ENCODE results near the gene TUT1. TPM values are rescaled to one million over a fixed set of nuclear protein-coding genes. Genes with fewer than 3 reads are reported as not detected.

TUT1 gene
- total and polyA plus RNA-seq, 7 experiments from 2014 or later = 20.2 to 54.6 (median 35.4) TPM

DNA sequence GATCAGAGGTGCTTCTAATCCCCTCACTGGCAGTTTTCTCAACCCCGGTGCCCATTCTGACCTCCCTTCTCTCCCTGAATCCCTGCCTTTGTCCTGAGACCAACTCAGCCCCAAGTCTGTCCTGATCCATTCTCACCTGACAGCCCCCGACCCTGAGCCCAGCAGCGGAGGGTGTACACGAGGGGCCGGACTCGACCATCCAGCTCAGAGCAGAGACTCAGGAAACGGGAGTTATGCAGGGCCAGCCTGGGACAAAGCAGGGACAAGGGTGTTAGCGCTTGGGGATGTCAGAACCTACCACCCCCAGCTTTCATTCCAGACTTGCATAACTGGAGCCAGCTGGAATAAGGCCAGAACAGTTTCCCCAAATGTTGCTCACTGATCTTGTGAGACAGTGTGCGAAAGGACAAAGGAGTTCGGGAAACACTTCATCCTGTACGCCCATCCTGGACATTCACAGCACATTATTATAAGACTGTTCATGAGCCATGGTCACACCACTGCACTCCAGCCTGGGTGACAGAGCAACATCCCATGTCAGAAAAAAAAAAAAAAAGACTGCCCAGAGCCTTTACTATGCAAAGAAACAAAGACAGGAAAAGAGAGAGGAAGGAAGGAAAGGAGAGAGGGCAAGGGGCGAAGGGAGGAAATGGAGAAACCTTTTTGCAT, 14.1 kb downstream of the TUT1 start:
- POLR2A ChIA-PET = interaction anchor here (0.6 to 8.1 kb wide), 5 partner anchors 15 to 135 kb away, joined by 3 to 92 read pairs (median 3); partner anchors contain the start of genes C11orf98, CSKMT and TUT1
- Histone ChIP-seq H3K36me3 (ENCODE audit: control insufficient read depth in 2 of 3, insufficient read depth in 3 of 3, low read length in 3 of 3) (peaks cover 0 to 65% (median 7%) of the 10 kb centered on the region in 3 experiments), H3K27ac (ENCODE audit: low read depth, low read length) (no peak overlapping the region), H3K27me3 (ENCODE audit: control insufficient read depth in 2 of 2, insufficient read depth in 2 of 2, low read length in 2 of 2) (no peaks in the 10 kb centered on the region), H3K9me3 (ENCODE audit: control insufficient read depth in 2 of 3, low read length in 3 of 3) (no peaks in the 10 kb centered on the region), H3K4me3 (ENCODE audit: low read length) (no peak overlapping the region), H3K4me1 (ENCODE audit: control insufficient read depth in 2 of 2, insufficient read depth in 2 of 2, low read length in 2 of 2) (peaks cover 7 to 8% of the 10 kb centered on the region in 2 donors)
- peaks cover 0 to 2% (median 0%) of the 10 kb centered on the region in 11 donors for H3K9me3 Mint-ChIP-seq
- DNase-seq (no peak), ATAC-seq (no peak)
- intact Hi-C loops (cut with micrococcal nuclease) = no loop called here
- peaks cover 21 to 37% (median 29%) of the 10 kb centered on the region in 7 donors for H3K4me1 Mint-ChIP-seq
- H3K27me3 Mint-ChIP-seq = no peaks in the 10 kb centered on the region
- CTCF ChIA-PET = interaction anchor here (1.4 kb wide), 1 partner anchor 13 kb away, joined by 3 read pairs; no protein-coding TSS in a partner anchor
- H3K27ac Mint-ChIP-seq = peak overlapping the region in 2 of 9 donors; percentile 17 to 68
- H3K4me3 Mint-ChIP-seq = peak overlapping the region in 1 of 10 donors; percentile 26
- peaks cover 1 to 24% (median 17%) of the 10 kb centered on the region in 5 donors for H3K36me3 Mint-ChIP-seq

DNA sequence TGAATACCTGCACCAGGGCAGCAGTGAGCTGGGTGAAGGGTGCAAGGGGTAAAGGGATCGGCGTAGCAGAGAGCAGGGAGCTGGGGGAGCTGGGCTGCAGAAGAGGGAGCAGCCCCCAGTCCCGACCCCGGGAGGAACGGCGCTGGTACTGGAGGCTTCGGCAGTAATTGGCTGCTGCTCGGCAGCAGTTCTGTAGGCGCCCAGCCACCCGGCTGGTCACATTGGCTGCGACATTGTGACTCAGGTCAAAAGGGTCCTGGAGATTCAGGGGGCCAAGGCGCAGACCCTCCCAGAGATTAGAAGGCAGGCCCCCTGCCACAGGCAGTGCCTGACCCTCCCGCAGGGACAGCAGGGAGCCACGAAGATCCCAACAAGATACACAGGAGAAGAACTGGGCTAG, 15.5 kb downstream of the TUT1 start:
- ATAC-seq (no peak), DNase-seq (no peak)
- H3K27me3 Mint-ChIP-seq = no peaks in the 10 kb centered on the region
- H3K36me3 ChIP-seq (ENCODE audit: control insufficient read depth in 2 of 3, insufficient read depth in 3 of 3, low read length in 3 of 3) = peaks cover 0 to 68% (median 2%) of the 10 kb centered on the region in 3 experiments
- no peaks in the 10 kb centered on the region for H3K27me3 ChIP-seq (ENCODE audit: control insufficient read depth in 2 of 2, insufficient read depth in 2 of 2, low read length in 2 of 2)
- no peak overlapping the region for H3K4me3 ChIP-seq (ENCODE audit: low read length)
- H3K9me3 Mint-ChIP-seq = peaks cover 0 to 2% (median 0%) of the 10 kb centered on the region in 11 donors
- intact Hi-C loops (cut with micrococcal nuclease) = no loop called here
- peak overlapping the region in 8 of 10 donors; percentile 66 to 100 (median 94) for H3K4me3 Mint-ChIP-seq
- H3K36me3 Mint-ChIP-seq = peaks cover 15 to 30% (median 24%) of the 10 kb centered on the region in 5 donors
- H3K4me1 ChIP-seq (ENCODE audit: control insufficient read depth in 2 of 2, insufficient read depth in 2 of 2, low read length in 2 of 2) = peaks cover 8 to 11% of the 10 kb centered on the region in 2 donors
- CTCF ChIA-PET = no interaction called here
- H3K9me3 ChIP-seq (ENCODE audit: control insufficient read depth in 2 of 3, low read length in 3 of 3) = no peaks in the 10 kb centered on the region
- H3K27ac ChIP-seq (ENCODE audit: low read depth, low read length) = no peak overlapping the region
- POLR2A ChIA-PET = interaction anchor here (7.5 to 8.1 kb wide), 2 partner anchors 17 to 20 kb away, joined by 92 read pairs; partner anchors contain the start of gene TUT1
- H3K27ac Mint-ChIP-seq = peak overlapping the region in 6 of 9 donors; percentile 59 to 95 (median 81)
- peaks cover 34 to 47% (median 39%) of the 10 kb centered on the region in 7 donors for H3K4me1 Mint-ChIP-seq

DNA sequence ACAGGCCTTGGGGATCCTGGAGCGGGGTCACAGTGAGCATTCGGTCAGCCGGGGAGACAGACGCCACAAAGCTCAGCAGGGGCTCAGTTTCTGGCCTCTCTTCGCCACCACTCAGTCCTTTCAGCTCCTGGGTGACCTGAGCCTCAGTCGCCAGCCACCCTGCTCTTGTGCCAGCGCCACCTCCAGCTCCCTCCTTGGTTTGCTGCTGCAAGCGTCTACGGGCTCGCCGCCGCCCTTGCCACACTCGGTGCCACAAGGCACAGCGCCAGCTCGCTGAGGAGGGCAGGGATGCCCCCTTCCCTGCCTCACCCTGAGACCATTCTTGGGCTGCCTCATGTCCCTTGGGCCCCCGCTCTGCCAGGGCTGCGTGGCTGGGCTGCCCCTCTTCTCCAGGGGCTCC, 16.2 kb downstream of the TUT1 start:
- peaks cover 8 to 11% of the 10 kb centered on the region in 2 donors for H3K4me1 ChIP-seq (ENCODE audit: control insufficient read depth in 2 of 2, insufficient read depth in 2 of 2, low read length in 2 of 2)
- H3K4me3 Mint-ChIP-seq = peak overlapping the region; percentile 94 to 100 (median 97)
- peak overlapping the region; percentile 83 for H3K27ac ChIP-seq (ENCODE audit: low read depth, low read length)
- peaks cover 0 to 71% (median 0%) of the 10 kb centered on the region in 3 experiments for H3K36me3 ChIP-seq (ENCODE audit: control insufficient read depth in 2 of 3, insufficient read depth in 3 of 3, low read length in 3 of 3)
- peaks cover 16 to 33% (median 27%) of the 10 kb centered on the region in 5 donors for H3K36me3 Mint-ChIP-seq
- H3K27ac Mint-ChIP-seq = peak overlapping the region; percentile 81 to 98 (median 95)
- no peaks in the 10 kb centered on the region for H3K9me3 ChIP-seq (ENCODE audit: control insufficient read depth in 2 of 3, low read length in 3 of 3)
- intact Hi-C loops (cut with micrococcal nuclease) = no loop called here
- H3K4me1 Mint-ChIP-seq = peaks cover 37 to 54% (median 40%) of the 10 kb centered on the region in 7 donors
- H3K27me3 Mint-ChIP-seq = no peaks in the 10 kb centered on the region
- no peaks in the 10 kb centered on the region for H3K27me3 ChIP-seq (ENCODE audit: control insufficient read depth in 2 of 2, insufficient read depth in 2 of 2, low read length in 2 of 2)
- H3K9me3 Mint-ChIP-seq = peaks cover 0 to 2% (median 0%) of the 10 kb centered on the region in 11 donors
- no peak overlapping the region for H3K4me3 ChIP-seq (ENCODE audit: low read length)
- ChIA-PET CTCF (interaction anchor here (0.5 to 2.1 kb wide), 4 partner anchors 13 to 177 kb away, joined by 3 to 12 read pairs (median 4); partner anchors contain the start of genes HNRNPUL2 and TUT1), POLR2A (interaction anchor here (0.9 to 8.1 kb wide), 9 partner anchors 10 to 94 kb away, joined by 3 to 92 read pairs (median 7); partner anchors contain the start of genes AHNAK, MTA2 and TUT1)
- no peak for ATAC-seq
- no peak for DNase-seq

DNA sequence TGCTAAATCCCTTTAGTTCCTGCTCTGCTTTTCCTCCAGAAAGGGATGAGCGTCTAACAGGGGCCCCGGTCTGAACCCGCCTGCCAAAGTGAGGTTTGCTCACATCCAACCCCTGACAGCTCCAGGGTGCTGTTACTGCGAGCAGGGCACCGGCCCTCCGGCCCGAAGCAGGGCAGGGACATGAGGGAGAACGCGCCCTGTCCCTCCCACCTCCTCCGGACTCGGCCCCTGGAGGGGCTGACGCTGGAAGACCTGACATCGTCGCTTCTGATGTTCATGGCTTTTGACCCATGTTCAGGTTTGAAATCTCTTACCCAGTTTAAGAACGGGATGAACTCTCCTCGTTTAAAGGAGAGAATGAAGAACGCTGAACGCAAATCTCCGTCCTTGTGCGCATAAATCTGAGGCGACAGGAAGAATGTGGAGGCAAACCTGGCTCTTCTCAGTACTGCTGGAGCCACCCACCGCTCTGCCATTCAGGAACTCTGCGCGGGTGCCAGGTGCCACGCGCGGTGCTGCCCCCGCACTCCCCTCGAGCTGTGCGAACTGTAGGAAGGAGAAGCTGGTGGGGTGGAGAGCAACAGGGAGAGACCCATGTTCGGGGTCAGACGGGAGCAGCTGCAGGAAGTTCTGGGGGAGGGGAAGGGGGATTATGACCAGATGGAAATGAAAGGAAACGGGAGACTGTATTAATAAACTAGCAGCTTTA, 16.8 kb downstream of the TUT1 start:
- H3K4me3 Mint-ChIP-seq = peak overlapping the region; percentile 94 to 100 (median 97)
- Histone ChIP-seq H3K4me3 (ENCODE audit: low read length) (peak overlapping the region; percentile 79), H3K36me3 (ENCODE audit: control insufficient read depth in 2 of 3, insufficient read depth in 3 of 3, low read length in 3 of 3) (peaks cover 0 to 73% (median 0%) of the 10 kb centered on the region in 3 experiments), H3K27ac (ENCODE audit: low read depth, low read length) (peak overlapping the region; percentile 83), H3K27me3 (ENCODE audit: control insufficient read depth in 2 of 2, insufficient read depth in 2 of 2, low read length in 2 of 2) (no peaks in the 10 kb centered on the region), H3K4me1 (ENCODE audit: control insufficient read depth in 2 of 2, insufficient read depth in 2 of 2, low read length in 2 of 2) (peaks cover 8 to 11% of the 10 kb centered on the region in 2 donors), H3K9me3 (ENCODE audit: control insufficient read depth in 2 of 3, low read length in 3 of 3) (no peaks in the 10 kb centered on the region)
- ChIA-PET CTCF (interaction anchor here (0.5 to 2.1 kb wide), 9 partner anchors 14 to 267 kb away, joined by 3 to 12 read pairs (median 4); partner anchors contain the start of genes HNRNPUL2 and TUT1), POLR2A (interaction anchor here (0.6 to 8.1 kb wide), 34 partner anchors 9 to 307 kb away, joined by 3 to 92 read pairs (median 5); partner anchors contain the start of genes AHNAK, B3GAT3, C11orf98 and CSKMT)
- ATAC-seq (peak; percentile 2), DNase-seq (peak in 3 of 9 donors; percentile 17 to 25 (median 23))
- no peaks in the 10 kb centered on the region for H3K27me3 Mint-ChIP-seq
- intact Hi-C loops (cut with micrococcal nuclease) = loop anchor here (1.0 to 5.0 kb wide), 8 partner anchors 17 to 306 kb away; partner anchors contain the start of genes TUT1 (in 2 of the 2), AHNAK (in 1 of the 2), EML3 (in 1 of the 2) and INTS5 (in 1 of the 2)
- H3K27ac Mint-ChIP-seq = peak overlapping the region; percentile 81 to 98 (median 95)
- H3K36me3 Mint-ChIP-seq = peaks cover 16 to 34% (median 30%) of the 10 kb centered on the region in 5 donors
- peaks cover 39 to 59% (median 43%) of the 10 kb centered on the region in 7 donors for H3K4me1 Mint-ChIP-seq
- peaks cover 0 to 2% (median 0%) of the 10 kb centered on the region in 11 donors for H3K9me3 Mint-ChIP-seq

DNA sequence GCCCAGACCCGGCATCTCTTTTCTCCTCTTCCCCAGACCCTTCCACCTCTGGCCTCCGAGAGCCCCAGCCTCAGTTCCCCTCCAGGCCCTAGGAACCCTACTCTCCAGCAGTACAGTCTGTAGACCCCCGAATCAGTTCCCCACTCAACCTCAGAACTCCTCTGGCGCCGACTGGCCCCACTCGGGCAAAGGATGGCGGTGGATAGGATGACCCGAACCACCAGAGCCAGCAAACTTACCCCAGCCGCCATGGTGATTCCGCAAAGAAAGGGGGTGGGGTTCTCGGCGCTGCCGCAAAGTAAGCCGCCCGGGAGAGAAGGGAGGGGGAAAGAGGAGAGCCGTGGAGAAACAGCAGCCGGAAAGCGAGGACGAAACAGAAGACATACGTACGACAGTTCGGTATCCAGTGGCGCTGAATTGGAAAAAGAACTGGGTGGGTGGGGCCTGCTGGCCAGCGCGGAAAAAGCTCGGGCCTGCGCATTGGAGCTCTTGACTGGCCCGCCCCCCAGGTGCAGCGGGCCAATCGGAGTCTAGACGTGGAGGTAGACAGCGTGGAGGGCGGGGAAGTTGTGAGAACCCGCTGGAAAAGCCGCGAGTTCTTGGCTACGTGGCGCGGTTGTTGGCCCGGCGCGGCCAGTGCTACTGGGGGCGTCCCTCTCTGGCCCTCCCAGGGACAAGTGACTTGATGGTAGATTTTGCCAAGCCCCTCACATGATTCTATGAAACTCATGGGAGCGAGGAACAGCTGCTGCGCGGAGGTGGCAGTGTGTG, 17.5 kb downstream of the TUT1 start, which contains the start of gene EEF1G:
TSS of gene EEF1G (minus strand) at position 300 of the 771 bp plus-strand sequence. CDS start at position 251, 49 bp downstream.
- Mint-ChIP-seq H3K27me3 (no peaks in the 10 kb centered on the region), H3K36me3 (peaks cover 16 to 34% (median 30%) of the 10 kb centered on the region in 5 donors), H3K4me1 (peaks cover 39 to 61% (median 45%) of the 10 kb centered on the region in 7 donors), H3K4me3 (peak within 1 kb of the TSS; percentile 94 to 100 (median 97)), H3K9me3 (peaks cover 0 to 2% (median 0%) of the 10 kb centered on the region in 11 donors), H3K27ac (peak within 1 kb of the TSS; percentile 81 to 98 (median 95))
- peaks cover 8 to 11% of the 10 kb centered on the region in 2 donors for H3K4me1 ChIP-seq (ENCODE audit: control insufficient read depth in 2 of 2, insufficient read depth in 2 of 2, low read length in 2 of 2)
- DNase-seq = peak; percentile 88 to 100 (median 99)
- ATAC-seq = peak; percentile 96
- CTCF ChIA-PET = interaction anchor here (0.6 to 2.1 kb wide), 7 partner anchors 14 to 267 kb away, joined by 3 to 12 read pairs (median 4); partner anchors contain the start of gene TUT1
- H3K36me3 ChIP-seq (ENCODE audit: control insufficient read depth in 2 of 3, insufficient read depth in 3 of 3, low read length in 3 of 3) = peaks cover 0 to 74% (median under 1%) of the 10 kb centered on the region in 3 experiments
- H3K27ac ChIP-seq (ENCODE audit: low read depth, low read length) = peak within 1 kb of the TSS; percentile 88
- POLR2A ChIA-PET = interaction anchor here (0.6 to 8.1 kb wide), 34 partner anchors 8 to 308 kb away, joined by 3 to 92 read pairs (median 5); partner anchors contain the start of genes AHNAK, B3GAT3, C11orf98 and CSKMT
- no peaks in the 10 kb centered on the region for H3K9me3 ChIP-seq (ENCODE audit: control insufficient read depth in 2 of 3, low read length in 3 of 3)
- peak within 1 kb of the TSS; percentile 82 for H3K4me3 ChIP-seq (ENCODE audit: low read length)
- intact Hi-C loops (cut with micrococcal nuclease) = loop anchor here (1.0 to 5.0 kb wide), 14 partner anchors 16 to 307 kb away; partner anchors contain the start of genes HNRNPUL2 (in 2 of the 2), SLC3A2 (in 2 of the 2), TUT1 (in 2 of the 2) and AHNAK (in 1 of the 2)
- H3K27me3 ChIP-seq (ENCODE audit: control insufficient read depth in 2 of 2, insufficient read depth in 2 of 2, low read length in 2 of 2) = no peaks in the 10 kb centered on the region

Measured in naive thymus-derived CD4-positive, alpha-beta T cell (primary cell).